Activated CD4-positive, alpha-beta T cell treated with anti-CD3 and anti-CD28 coated beads, Interleukin-2, Interleukin-4, amounts not matched to agents 100 ng/mL and 50 ng/mL, durations not matched to agents 16 hours and 8 hours (primary cell): ENCODE measurements around the gene MCU.

ENCODE experiments used
- DNase-seq: peaks from one replicate; pipeline ENCODE4 v3.0.0-alpha.2; 2020; ENCODE audit warnings: low spot score

Gene MCU

DNA sequence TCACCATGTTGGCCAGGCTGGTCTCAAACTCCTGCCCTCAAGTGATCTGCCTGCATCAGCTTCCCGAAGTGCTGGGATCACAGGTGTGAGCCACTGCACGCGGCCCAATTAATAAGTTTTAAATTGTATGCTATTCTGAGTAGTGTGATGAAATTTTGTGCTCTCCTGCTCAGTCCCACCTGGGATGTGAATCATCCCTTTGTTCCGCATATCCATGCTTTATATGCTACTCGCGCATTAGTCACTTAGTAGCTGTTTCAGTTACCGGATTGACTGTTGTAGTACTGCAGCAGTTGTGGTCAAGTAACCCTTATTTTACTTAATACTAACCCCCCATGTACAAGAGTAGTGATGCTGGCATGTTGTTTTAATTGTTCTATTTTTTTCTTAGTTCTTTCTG lies 154.3 kb downstream of the MCU start:
- DNase-seq = peak; percentile 37

DNA sequence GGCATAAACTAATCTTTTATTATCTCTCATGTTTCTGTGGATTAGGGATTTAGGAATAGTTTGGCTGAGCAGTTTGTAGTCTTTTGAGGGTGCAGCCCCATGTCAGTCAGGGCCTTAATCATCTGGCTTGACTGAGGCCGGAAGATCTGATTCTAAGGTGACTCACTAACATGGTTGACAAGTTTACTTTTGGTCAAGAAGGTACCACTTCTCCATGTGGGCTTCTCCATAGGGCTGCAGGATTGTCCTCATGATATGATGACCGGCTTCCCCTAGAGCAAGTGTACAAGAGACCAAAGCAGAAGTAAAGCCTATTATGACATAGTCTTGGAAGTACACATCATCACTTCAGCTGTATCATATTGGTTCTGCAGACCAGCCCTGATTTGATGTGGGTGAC lies 155.7 kb downstream of the MCU start:
- DNase-seq = no peak

GRCh38 chr10:72850861-72851260 lies 158.9 kb downstream of the MCU start:
- DNase-seq = no peak

DNA sequence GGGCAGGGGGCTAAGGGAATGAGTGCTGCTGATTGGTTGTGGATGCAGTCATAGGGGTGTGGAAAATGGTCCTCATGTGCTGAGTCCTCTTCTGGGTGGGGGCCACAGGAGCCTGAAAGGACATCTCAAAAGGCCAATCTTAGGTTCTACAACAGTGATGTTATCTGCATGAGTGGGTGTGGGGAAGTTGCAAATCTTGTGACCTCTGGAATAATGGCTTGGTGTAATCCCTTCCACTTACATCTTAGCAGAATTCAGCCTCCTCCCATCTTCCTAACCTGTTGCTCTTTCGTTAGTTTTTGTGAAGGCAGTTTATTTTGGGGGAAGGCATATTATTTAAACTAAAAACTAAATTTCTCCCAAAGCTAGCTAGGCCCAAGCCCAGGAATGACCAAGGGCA lies 159.6 kb downstream of the MCU start:
- no peak for DNase-seq

GRCh38 chr10:72852508-72852907 lies 160.6 kb downstream of the MCU start:
- no peak for DNase-seq

DNA sequence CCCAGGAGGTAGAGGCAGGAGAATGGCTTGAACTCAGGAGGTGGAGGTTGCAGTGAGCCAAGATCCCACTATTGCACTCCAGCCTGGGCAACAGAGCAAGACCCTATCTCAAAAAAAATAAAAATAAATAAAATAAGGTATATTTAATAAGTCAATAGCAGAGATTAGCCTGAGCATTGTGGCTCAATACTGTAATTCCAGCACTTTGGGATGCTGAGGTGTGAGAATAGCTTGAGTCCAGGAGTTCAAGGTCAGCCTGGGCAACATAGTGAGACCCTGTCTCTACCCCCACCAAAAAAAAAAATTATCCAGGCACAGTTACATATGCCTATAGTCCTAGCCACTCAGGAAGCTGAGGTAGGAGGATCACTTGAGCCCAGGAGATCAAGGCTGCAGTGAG lies 163.2 kb downstream of the MCU start:
- DNase-seq = no peak

DNA sequence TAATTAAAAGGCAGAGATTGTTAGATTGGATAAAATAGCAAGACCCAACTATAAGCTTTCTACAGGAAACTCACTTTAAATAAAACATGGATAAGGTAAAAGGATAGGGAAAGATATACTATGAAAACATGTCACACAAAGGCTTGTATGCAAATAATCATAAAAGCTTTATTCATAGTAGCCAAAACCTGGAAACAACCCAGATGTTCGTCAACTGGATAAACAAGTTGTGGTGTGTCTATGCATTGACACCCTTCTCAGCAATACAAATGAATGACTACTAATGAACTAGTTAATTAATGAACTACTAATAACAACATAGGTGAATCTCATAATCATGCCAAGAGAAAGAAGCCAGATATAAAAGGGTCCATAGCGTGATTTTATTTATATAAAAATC lies 163.8 kb downstream of the MCU start:
- no peak for DNase-seq

DNA sequence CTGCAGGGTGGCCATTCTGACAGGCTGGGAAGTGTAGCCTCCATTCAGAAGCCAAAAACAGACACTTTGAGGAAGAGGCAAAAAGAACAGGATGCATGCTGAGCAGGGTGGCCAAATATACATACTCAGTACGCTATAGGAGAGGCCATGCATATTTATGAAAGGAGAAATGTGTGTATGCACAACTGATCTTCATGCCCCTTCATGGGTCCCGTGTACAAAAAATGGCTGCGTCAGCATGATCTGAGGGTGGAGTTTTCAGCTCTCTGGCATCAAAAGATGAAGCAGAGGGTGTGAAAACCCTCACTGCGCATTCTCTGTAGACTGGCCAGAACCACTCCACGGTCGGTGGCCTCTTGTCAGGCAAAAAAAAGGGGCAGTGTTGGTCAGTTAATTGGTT lies 166.1 kb downstream of the MCU start:
- no peak for DNase-seq

DNA sequence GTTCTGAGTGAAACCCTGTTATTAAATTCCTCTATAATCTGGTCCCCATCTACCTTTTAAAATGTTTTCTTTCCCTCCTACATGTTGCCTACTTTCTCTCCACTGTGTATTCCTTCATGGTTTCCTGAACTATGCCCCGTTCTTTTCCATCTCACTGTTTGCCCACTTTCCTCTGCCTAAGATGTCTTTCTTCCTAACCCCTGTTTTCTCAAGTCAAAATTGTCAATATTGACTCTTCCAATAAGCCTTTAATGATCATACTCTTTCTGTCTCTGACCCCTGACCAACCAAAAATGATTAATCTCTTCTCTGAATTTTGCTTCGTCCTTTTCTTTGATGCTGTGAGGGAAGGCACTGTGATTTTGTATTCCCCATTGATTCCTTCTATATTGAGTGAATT lies 171.0 kb downstream of the MCU start:
- DNase-seq = no peak

GRCh38 chr10:72875250-72876055 lies 183.5 kb downstream of the MCU start:
- DNase-seq = peak; percentile 39

- DNase-seq = no peak
Measured at GRCh38 chr10:72879245-72879644, 187.3 kb downstream of the MCU start.

DNA sequence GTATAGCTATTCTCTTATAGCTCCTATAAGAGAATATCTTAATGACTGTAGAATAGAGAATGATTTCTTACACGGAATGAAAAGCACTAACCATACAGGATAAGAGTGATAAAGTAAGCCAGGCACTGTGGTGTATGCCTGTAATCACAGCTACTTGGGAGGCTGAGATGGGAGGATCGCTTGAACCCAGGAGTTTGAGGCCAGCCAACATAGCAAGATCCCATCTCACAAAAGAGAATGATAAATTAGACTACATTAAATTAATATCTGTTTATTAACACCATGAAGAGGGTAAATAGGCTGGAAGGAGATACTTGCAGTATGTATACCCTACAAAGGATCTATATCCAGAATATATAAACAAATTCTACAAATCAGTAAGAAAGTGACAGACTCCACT lies 189.3 kb downstream of the MCU start:
- DNase-seq = no peak

- no peak for DNase-seq
Measured at GRCh38 chr10:72883861-72884260, 191.9 kb downstream of the MCU start.

DNA sequence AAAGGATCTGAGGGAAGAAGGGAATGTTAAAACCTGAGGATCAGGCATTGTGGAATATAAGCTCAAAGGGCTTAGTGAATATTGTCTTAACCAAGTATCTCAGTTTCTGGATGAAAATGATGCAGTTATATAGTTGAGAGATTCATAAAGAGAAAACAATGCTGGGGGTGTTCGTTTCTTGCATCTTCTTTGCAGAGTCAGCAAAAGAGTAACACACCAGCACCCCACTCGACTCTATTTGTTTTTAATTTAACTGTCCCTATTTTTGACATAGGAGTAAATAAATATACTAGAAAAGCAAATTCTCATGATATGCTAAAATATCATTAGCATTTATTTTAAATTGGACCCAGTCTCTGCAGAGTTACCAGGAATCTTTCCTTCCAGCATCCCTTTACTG lies 194.0 kb downstream of the MCU start:
- DNase-seq = no peak

- DNase-seq = no peak
Measured at GRCh38 chr10:72886621-72887020, 194.7 kb downstream of the MCU start.

GRCh38 chr10:72887043-72887442 lies 195.1 kb downstream of the MCU start:
- DNase-seq = no peak

- no peak for DNase-seq
Measured at GRCh38 chr10:72888151-72888638, 196.3 kb downstream of the MCU start.

GRCh38 chr10:72889391-72889831 lies 197.5 kb downstream of the MCU start:
- no peak for DNase-seq

DNA sequence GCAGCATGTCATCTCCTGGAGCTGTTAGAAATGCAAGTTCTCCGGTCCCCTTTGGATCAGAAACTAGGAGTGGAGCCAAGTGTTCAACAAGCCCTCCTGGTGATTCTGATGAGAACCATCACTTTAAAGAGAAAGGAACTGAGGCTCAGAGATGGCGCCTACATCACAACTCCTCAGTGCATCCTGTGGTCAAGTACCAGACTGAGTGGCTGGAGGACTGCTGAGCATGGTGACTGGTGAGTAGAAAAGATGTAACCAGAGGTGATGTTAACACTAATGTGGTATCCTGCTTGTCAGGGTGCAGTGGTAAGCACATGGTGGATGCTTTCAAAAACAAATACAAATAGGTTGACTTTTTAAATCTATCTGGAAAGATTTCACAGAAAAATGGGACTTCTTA lies 198.1 kb downstream of the MCU start:
- no peak for DNase-seq

GRCh38 chr10:72893136-72893798 lies 201.3 kb downstream of the MCU start, which contains the start of gene OIT3:
Gene OIT3 (plus strand): TSS chr10:72893739. CDS start chr10:72893799, 60 bp downstream.
- DNase-seq = no peak

DNA sequence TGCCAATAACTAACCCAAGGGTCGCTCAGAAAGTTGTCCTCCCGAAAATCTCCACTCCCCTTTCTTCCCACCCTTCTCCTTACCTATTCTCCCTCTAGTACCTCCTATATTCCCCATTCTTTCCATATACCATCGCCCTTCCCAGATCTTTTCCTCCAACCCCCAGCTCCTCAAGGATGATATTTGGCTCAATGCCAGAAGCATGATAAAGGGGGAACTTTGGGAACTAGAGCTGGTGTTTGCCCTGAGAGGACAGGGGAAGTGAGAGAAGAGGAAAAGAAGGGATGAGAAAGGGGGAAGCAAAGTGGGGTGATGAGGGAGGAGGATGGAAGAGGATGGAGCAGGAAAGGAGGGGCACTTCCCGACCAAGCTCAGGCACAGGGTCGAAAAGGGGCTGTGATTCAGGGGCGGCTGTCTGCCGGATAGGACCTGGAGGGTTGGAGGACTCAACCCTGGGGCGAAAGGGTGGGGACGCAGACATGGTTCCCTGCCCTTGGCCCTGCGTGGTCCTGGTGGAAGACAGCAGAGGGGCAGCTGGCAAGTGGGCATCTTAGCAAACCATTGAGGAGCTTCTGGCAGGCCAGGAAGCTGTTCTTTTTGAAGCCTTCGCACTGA lies 203.4 kb downstream of the MCU start:
- no peak for DNase-seq

DNA sequence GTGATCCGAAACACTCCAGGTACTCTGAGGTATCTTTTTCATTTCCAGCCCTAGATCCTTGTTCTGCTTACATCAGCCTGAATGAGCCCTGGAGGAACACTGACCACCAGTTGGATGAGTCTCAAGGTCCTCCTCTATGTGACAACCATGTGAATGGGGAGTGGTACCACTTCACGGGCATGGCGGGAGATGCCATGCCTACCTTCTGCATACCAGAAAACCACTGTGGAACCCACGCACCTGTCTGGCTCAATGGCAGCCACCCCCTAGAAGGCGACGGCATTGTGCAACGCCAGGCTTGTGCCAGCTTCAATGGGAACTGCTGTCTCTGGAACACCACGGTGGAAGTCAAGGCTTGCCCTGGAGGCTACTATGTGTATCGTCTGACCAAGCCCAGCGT lies 206.7 kb downstream of the MCU start:
- DNase-seq = no peak

- no peak for DNase-seq
Measured at GRCh38 chr10:72899545-72899944, 207.6 kb downstream of the MCU start.
